ENCODE results near the gene PREP.
A peak's percentile ranks its signal among the peaks of the same experiment; 100 is the strongest.
"Not testable (repeated sequence)": the region's sequence is repeated elsewhere in the genome, so short reads cannot be mapped to it uniquely, and the experiment has no call there.

The PREP gene

DNA sequence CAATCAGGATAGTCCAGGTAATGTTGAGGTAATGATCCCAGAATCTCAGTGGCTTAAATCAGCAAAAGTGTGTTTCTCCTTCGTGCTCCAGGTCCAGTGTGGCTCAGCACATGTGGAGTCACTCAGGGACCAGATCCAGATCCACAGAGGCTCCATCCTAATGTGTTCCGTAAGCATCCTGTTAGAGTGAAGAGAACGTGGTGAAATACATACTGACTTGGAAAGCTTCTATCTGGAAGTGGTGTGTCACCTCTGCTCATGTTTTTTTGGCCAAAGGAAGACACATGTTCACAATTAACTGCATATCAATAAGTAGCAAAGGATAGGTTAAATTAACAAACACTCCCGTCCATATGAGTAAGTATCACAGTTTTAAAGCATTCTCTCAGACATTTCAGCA, 26.8 kb upstream of the PREP start:
- Histone ChIP-seq H3K36me3 (ENCODE audit: insufficient read depth, low read length) (no peaks in the 10 kb centered on the region), H3K4me1 (ENCODE audit: control insufficient read depth, insufficient read depth, low read length) (peaks cover 42% of the 10 kb centered on the region)

GRCh38 chr6:105428342-105428957, 25.6 kb upstream of the PREP start:
- Histone ChIP-seq H3K36me3 (ENCODE audit: insufficient read depth, low read length) (no peaks in the 10 kb centered on the region), H3K4me2 (ENCODE audit: low read length) (peak overlapping the region; percentile 6), H3K27me3 (ENCODE audit: control insufficient read depth, insufficient read depth, low read length) (no peaks in the 10 kb centered on the region), H3K4me3 (ENCODE audit: low read length) (no peak overlapping the region), H3K9me3 (replicated peaks; ENCODE audit: low read length) (no peaks in the 10 kb centered on the region), H3K9ac (ENCODE audit: low read depth, low read length) (no peak overlapping the region), H3K4me1 (ENCODE audit: control insufficient read depth, insufficient read depth, low read length) (peaks cover 41% of the 10 kb centered on the region)

More for the DNA sequence above, 26.8 kb upstream of the PREP start:
- Histone ChIP-seq H3K4me2 (ENCODE audit: low read length) (no peak overlapping the region), H3K27me3 (ENCODE audit: control insufficient read depth, insufficient read depth, low read length) (no peaks in the 10 kb centered on the region), H3K9me3 (replicated peaks; ENCODE audit: low read length) (no peaks in the 10 kb centered on the region), H3K4me3 (ENCODE audit: low read length) (no peak overlapping the region), H3K9ac (ENCODE audit: low read depth, low read length) (no peak overlapping the region)

- Histone ChIP-seq H3K4me2 (ENCODE audit: low read length) (no peak overlapping the region), H3K9ac (ENCODE audit: low read depth, low read length) (no peak overlapping the region), H3K4me3 (ENCODE audit: low read length) (no peak overlapping the region), H3K4me1 (ENCODE audit: control insufficient read depth, insufficient read depth, low read length) (peaks cover 19% of the 10 kb centered on the region), H3K9me3 (replicated peaks; ENCODE audit: low read length) (no peaks in the 10 kb centered on the region), H3K27me3 (ENCODE audit: control insufficient read depth, insufficient read depth, low read length) (no peaks in the 10 kb centered on the region), H3K36me3 (ENCODE audit: insufficient read depth, low read length) (no peaks in the 10 kb centered on the region)
Measured at GRCh38 chr6:105424175-105424783, 21.4 kb upstream of the PREP start.

- not testable (repeated sequence) for H3K4me1 ChIP-seq (ENCODE audit: control insufficient read depth, insufficient read depth, low read length)
Measured at GRCh38 chr6:105416971-105417370, 14.1 kb upstream of the PREP start.

GRCh38 chr6:105409734-105410133, 6.9 kb upstream of the PREP start:
- H3K4me2 ChIP-seq (ENCODE audit: low read length) = no peak overlapping the region
- no peaks in the 10 kb centered on the region for H3K4me1 ChIP-seq (ENCODE audit: control insufficient read depth, insufficient read depth, low read length)
- H3K9me3 ChIP-seq (replicated peaks; ENCODE audit: low read length) = no peaks in the 10 kb centered on the region
- no peak overlapping the region for H3K9ac ChIP-seq (ENCODE audit: low read depth, low read length)
- no peak overlapping the region for H3K4me3 ChIP-seq (ENCODE audit: low read length)
- no peaks in the 10 kb centered on the region for H3K36me3 ChIP-seq (ENCODE audit: insufficient read depth, low read length)
- H3K27me3 ChIP-seq (ENCODE audit: control insufficient read depth, insufficient read depth, low read length) = no peaks in the 10 kb centered on the region

More at GRCh38 chr6:105416971-105417370, 14.1 kb upstream of the PREP start:
- not testable (repeated sequence) for H3K9ac ChIP-seq (ENCODE audit: low read depth, low read length); H3K27me3 ChIP-seq (ENCODE audit: control insufficient read depth, insufficient read depth, low read length); H3K36me3 ChIP-seq (ENCODE audit: insufficient read depth, low read length); H3K4me2 ChIP-seq (ENCODE audit: low read length); H3K4me3 ChIP-seq (ENCODE audit: low read length); H3K9me3 ChIP-seq (replicated peaks; ENCODE audit: low read length)

DNA sequence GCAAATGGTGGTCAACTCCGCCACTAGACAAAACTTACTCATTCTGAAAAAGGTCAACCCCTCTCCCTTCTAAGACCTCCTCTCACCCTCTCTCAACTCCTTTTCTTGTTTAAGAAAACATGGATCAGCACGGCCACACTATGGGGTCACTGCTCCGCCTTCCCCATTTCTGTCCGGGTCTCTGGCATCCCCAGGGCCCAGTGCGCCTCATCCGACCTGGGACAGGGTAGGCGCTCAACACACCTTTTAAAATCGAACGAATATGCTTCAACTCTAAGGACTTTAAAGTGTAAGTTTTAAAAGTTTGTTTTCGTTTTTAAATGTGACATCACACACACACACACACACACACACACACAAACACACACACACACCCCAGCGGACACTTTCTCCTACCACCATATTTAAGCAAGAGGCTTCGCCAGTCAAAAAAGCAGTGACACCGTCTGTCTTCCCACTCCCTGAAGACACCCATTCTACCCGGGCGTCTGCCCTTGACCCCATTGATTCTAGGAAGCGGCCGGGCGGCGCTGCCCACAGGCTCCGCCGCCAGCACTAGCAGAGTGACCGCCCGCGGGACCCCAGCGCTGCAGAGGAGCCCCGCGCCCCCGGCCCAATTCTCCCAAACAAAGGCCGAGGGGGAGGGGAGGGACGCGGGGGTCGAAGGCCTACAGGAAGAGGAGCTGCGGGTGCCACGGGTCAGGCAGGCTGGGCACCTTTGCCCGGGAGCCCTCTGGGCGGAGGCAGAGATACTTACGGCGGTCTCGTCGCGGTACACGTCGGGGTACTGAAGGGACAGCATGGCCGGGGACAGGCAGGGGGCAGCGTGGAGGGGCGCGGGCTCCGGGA, 568 bp downstream of the PREP start:
- Histone ChIP-seq H3K4me3 (ENCODE audit: low read length) (peak overlapping the region; percentile 95), H3K9me3 (replicated peaks; ENCODE audit: low read length) (no peaks in the 10 kb centered on the region), H3K9ac (ENCODE audit: low read depth, low read length) (peak overlapping the region; percentile 94), H3K4me2 (ENCODE audit: low read length) (peak overlapping the region; percentile 99), H3K27me3 (ENCODE audit: control insufficient read depth, insufficient read depth, low read length) (no peaks in the 10 kb centered on the region), H3K36me3 (ENCODE audit: insufficient read depth, low read length) (no peaks in the 10 kb centered on the region), H3K4me1 (ENCODE audit: control insufficient read depth, insufficient read depth, low read length) (peaks cover 15% of the 10 kb centered on the region)

GRCh38 chr6:105401247-105402089, 1.4 kb downstream of the PREP start:
- Histone ChIP-seq H3K9ac (ENCODE audit: low read depth, low read length) (peak overlapping the region; percentile 94), H3K4me1 (ENCODE audit: control insufficient read depth, insufficient read depth, low read length) (peaks cover 15% of the 10 kb centered on the region), H3K4me2 (ENCODE audit: low read length) (peak overlapping the region; percentile 99), H3K27me3 (ENCODE audit: control insufficient read depth, insufficient read depth, low read length) (no peaks in the 10 kb centered on the region), H3K9me3 (replicated peaks; ENCODE audit: low read length) (no peaks in the 10 kb centered on the region), H3K4me3 (ENCODE audit: low read length) (peak overlapping the region; percentile 95), H3K36me3 (ENCODE audit: insufficient read depth, low read length) (peaks cover 2% of the 10 kb centered on the region)

- H3K4me1 ChIP-seq (ENCODE audit: control insufficient read depth, insufficient read depth, low read length) = peaks cover 15% of the 10 kb centered on the region
- H3K9me3 ChIP-seq (replicated peaks; ENCODE audit: low read length) = no peaks in the 10 kb centered on the region
- no peak overlapping the region for H3K9ac ChIP-seq (ENCODE audit: low read depth, low read length)
- H3K4me3 ChIP-seq (ENCODE audit: low read length) = no peak overlapping the region
- H3K27me3 ChIP-seq (ENCODE audit: control insufficient read depth, insufficient read depth, low read length) = no peaks in the 10 kb centered on the region
- H3K36me3 ChIP-seq (ENCODE audit: insufficient read depth, low read length) = peaks cover 12% of the 10 kb centered on the region
- H3K4me2 ChIP-seq (ENCODE audit: low read length) = no peak overlapping the region
Measured at GRCh38 chr6:105400501-105400900, 2.4 kb downstream of the PREP start.

GRCh38 chr6:105398859-105399258, 4.0 kb downstream of the PREP start:
- H3K27me3 ChIP-seq (ENCODE audit: control insufficient read depth, insufficient read depth, low read length) = no peaks in the 10 kb centered on the region
- no peaks in the 10 kb centered on the region for H3K9me3 ChIP-seq (replicated peaks; ENCODE audit: low read length)
- H3K4me1 ChIP-seq (ENCODE audit: control insufficient read depth, insufficient read depth, low read length) = peaks cover 12% of the 10 kb centered on the region
- H3K4me3 ChIP-seq (ENCODE audit: low read length) = no peak overlapping the region
- no peak overlapping the region for H3K9ac ChIP-seq (ENCODE audit: low read depth, low read length)
- peaks cover 14% of the 10 kb centered on the region for H3K36me3 ChIP-seq (ENCODE audit: insufficient read depth, low read length)
- no peak overlapping the region for H3K4me2 ChIP-seq (ENCODE audit: low read length)

- peaks cover 14% of the 10 kb centered on the region for H3K36me3 ChIP-seq (ENCODE audit: insufficient read depth, low read length)
- H3K4me3 ChIP-seq (ENCODE audit: low read length) = no peak overlapping the region
- no peaks in the 10 kb centered on the region for H3K27me3 ChIP-seq (ENCODE audit: control insufficient read depth, insufficient read depth, low read length)
- H3K4me2 ChIP-seq (ENCODE audit: low read length) = no peak overlapping the region
- no peaks in the 10 kb centered on the region for H3K9me3 ChIP-seq (replicated peaks; ENCODE audit: low read length)
- peaks cover 9% of the 10 kb centered on the region for H3K4me1 ChIP-seq (ENCODE audit: control insufficient read depth, insufficient read depth, low read length)
- H3K9ac ChIP-seq (ENCODE audit: low read depth, low read length) = no peak overlapping the region
Measured at GRCh38 chr6:105397987-105398386, 4.9 kb downstream of the PREP start.

GRCh38 chr6:105391705-105392104, 11.2 kb downstream of the PREP start:
- H3K4me2 ChIP-seq (ENCODE audit: low read length) = no peak overlapping the region
- H3K4me3 ChIP-seq (ENCODE audit: low read length) = no peak overlapping the region
- no peaks in the 10 kb centered on the region for H3K4me1 ChIP-seq (ENCODE audit: control insufficient read depth, insufficient read depth, low read length)
- no peak overlapping the region for H3K9ac ChIP-seq (ENCODE audit: low read depth, low read length)
- no peaks in the 10 kb centered on the region for H3K27me3 ChIP-seq (ENCODE audit: control insufficient read depth, insufficient read depth, low read length)
- H3K36me3 ChIP-seq (ENCODE audit: insufficient read depth, low read length) = peaks cover 14% of the 10 kb centered on the region
- H3K9me3 ChIP-seq (replicated peaks; ENCODE audit: low read length) = no peaks in the 10 kb centered on the region

All from skeletal muscle satellite cell (primary cell).